Activated CD4-positive, CD25-positive, alpha-beta regulatory T cell (primary cell): ENCODE measurements around the gene CHID1.

Experiments used
- DNase-seq, 4 experiments: peaks; one replicate each; lab custom pipeline; 2025; lab: John Stamatoyannopoulos, UW

Gene CHID1

GRCh38 chr11:836274-836673 lies 74.3 kb downstream of the CHID1 start:
- no peak for DNase-seq

GRCh38 chr11:834371-835316 lies 76.0 kb downstream of the CHID1 start:
- DNase-seq, result no peak

- no peak for DNase-seq
Measured at GRCh38 chr11:833849-834311, 76.7 kb downstream of the CHID1 start.

- DNase-seq, result no peak
Measured at GRCh38 chr11:833114-833791, 77.4 kb downstream of the CHID1 start.

GRCh38 chr11:832529-833113 lies 78.0 kb downstream of the CHID1 start, which contains the start of gene CD151:
Gene CD151, plus strand, starts transcription at chr11:832952. Its CDS starts 3,118 bp downstream, at chr11:836070.
- peak in 2 of 4 experiments; percentile 26 to 37 for DNase-seq

- DNase-seq, result no peak
Measured at GRCh38 chr11:831961-832528, 78.6 kb downstream of the CHID1 start.

GRCh38 chr11:831118-831864 lies 79.3 kb downstream of the CHID1 start:
- DNase-seq, result no peak

GRCh38 chr11:830295-831117 lies 80.1 kb downstream of the CHID1 start:
- DNase-seq, result peak in 2 of 4 experiments; percentile 21 to 50

GRCh38 chr11:829847-830294 lies 80.7 kb downstream of the CHID1 start:
- DNase-seq, result no peak

- DNase-seq, result no peak
Measured at GRCh38 chr11:829176-829846, 81.3 kb downstream of the CHID1 start.

- DNase-seq, result no peak
Measured at GRCh38 chr11:828506-829175, 82.0 kb downstream of the CHID1 start.

GRCh38 chr11:827897-828192 lies 82.8 kb downstream of the CHID1 start, which contains the start of gene CRACR2B:
Gene CRACR2B, plus strand, starts transcription at chr11:827919. Its CDS starts 689 bp downstream, at chr11:828608.
- no peak for DNase-seq

- no peak for DNase-seq
Measured at GRCh38 chr11:827146-827896, 83.3 kb downstream of the CHID1 start.

- no peak for DNase-seq
Measured at GRCh38 chr11:826836-827145, 83.8 kb downstream of the CHID1 start.

- DNase-seq, result no peak
Measured at GRCh38 chr11:826227-826621, 84.4 kb downstream of the CHID1 start.

- DNase-seq, result no peak
Measured at GRCh38 chr11:825366-826226, 85.0 kb downstream of the CHID1 start.

- no peak for DNase-seq
Measured at GRCh38 chr11:824942-825341, 85.7 kb downstream of the CHID1 start.
